ENCODE data around the gene ANKRD44.

DNA sequence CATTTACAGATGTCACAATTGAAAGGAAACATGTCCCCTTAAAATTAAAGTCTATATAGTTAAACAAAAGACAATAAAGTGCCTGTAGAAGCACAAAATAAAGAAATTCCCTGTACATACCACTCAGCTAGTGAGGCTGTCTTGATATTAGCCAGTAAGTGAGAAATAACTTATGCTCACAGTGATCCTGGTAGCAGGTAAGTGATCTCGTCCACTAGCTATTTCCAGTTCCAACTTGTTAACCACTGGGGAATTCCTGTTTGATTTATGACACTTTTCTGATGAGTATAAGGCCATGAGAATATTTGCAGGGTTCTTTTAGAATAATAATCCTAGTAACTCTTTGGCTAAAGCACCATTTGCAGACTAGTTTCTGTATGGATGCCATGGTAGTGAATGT lies 256.1 kb downstream of the ANKRD44 start:
- no peak for TF ChIP-seq HOXB5 (CRISPR knock-in tag; IDR thresholded peaks at IDR 0.05)
- no peak for TF ChIP-seq EP300 (IDR thresholded peaks at IDR 0.05)
- TF ChIP-seq CTCF (IDR thresholded peaks at IDR 0.05), result no peak
- no peak for TF ChIP-seq RAD21 (conservative IDR thresholded peaks at IDR 0.05 in 1 of 2, IDR thresholded peaks at IDR 0.05 in 1 of 2)

Data from A549 (cell line).